CD1c-positive myeloid dendritic cell (primary cell): Measurements from ENCODE around the gene CLDN1.

Experiments used
- DNase-seq: peaks from one replicate; pipeline ENCODE4 v3.0.0-alpha.2; 2016; ENCODE audit errors: extremely low spot score

CLDN1 gene

GRCh38 chr3:190333961-190334360 is 11.7 kb upstream of the CLDN1 start:
- DNase-seq = no peak

GRCh38 chr3:190330936-190331734 is 8.9 kb upstream of the CLDN1 start:
- DNase-seq = no peak

- DNase-seq = no peak
Observed at GRCh38 chr3:190326930-190327329, 4.7 kb upstream of the CLDN1 start.

- DNase-seq = no peak
Observed at GRCh38 chr3:190326361-190326760, 4.1 kb upstream of the CLDN1 start.

GRCh38 chr3:190325923-190326322 is 3.7 kb upstream of the CLDN1 start:
- no peak for DNase-seq

GRCh38 chr3:190323246-190323626 is 990 bp upstream of the CLDN1 start:
- peak; percentile 84 for DNase-seq

GRCh38 chr3:190322604-190323245 is 479 bp upstream of the CLDN1 start:
- peak; percentile 11 for DNase-seq

- no peak for DNase-seq
Observed at GRCh38 chr3:190320594-190321362, 1.5 kb downstream of the CLDN1 start.

GRCh38 chr3:190319660-190320059 is 2.6 kb downstream of the CLDN1 start:
- no peak for DNase-seq

- DNase-seq = no peak
Observed at GRCh38 chr3:190318666-190319065, 3.6 kb downstream of the CLDN1 start.

GRCh38 chr3:190314741-190315140 is 7.5 kb downstream of the CLDN1 start:
- DNase-seq = no peak

GRCh38 chr3:190309414-190309813 is 12.8 kb downstream of the CLDN1 start:
- DNase-seq = no peak

GRCh38 chr3:190308154-190308553 is 14.1 kb downstream of the CLDN1 start:
- no peak for DNase-seq

- DNase-seq = no peak
Observed at GRCh38 chr3:190307164-190307545, 15.1 kb downstream of the CLDN1 start.

- peak; percentile 15 for DNase-seq
Observed at GRCh38 chr3:190306513-190307163, 15.6 kb downstream of the CLDN1 start.

GRCh38 chr3:190306026-190306425 is 16.2 kb downstream of the CLDN1 start:
- no peak for DNase-seq

- DNase-seq = no peak
Observed at GRCh38 chr3:190305406-190305805, 16.8 kb downstream of the CLDN1 start.

- no peak for DNase-seq
Observed at GRCh38 chr3:190303884-190304283, 18.4 kb downstream of the CLDN1 start.

GRCh38 chr3:190302212-190302867 is 19.9 kb downstream of the CLDN1 start:
- no peak for DNase-seq

GRCh38 chr3:190301591-190301990 is 20.7 kb downstream of the CLDN1 start:
- peak; percentile 30 for DNase-seq

GRCh38 chr3:190299969-190300368 is 22.3 kb downstream of the CLDN1 start:
- no peak for DNase-seq

- no peak for DNase-seq
Observed at GRCh38 chr3:190294030-190294429, 28.2 kb downstream of the CLDN1 start.
